Measurements from ENCODE around the gene RNASET2.

RNASET2 gene

GRCh38 chr6:166944666-166945256 lies 11.6 kb downstream of the RNASET2 start:
- no peak for DNase-seq

DNA sequence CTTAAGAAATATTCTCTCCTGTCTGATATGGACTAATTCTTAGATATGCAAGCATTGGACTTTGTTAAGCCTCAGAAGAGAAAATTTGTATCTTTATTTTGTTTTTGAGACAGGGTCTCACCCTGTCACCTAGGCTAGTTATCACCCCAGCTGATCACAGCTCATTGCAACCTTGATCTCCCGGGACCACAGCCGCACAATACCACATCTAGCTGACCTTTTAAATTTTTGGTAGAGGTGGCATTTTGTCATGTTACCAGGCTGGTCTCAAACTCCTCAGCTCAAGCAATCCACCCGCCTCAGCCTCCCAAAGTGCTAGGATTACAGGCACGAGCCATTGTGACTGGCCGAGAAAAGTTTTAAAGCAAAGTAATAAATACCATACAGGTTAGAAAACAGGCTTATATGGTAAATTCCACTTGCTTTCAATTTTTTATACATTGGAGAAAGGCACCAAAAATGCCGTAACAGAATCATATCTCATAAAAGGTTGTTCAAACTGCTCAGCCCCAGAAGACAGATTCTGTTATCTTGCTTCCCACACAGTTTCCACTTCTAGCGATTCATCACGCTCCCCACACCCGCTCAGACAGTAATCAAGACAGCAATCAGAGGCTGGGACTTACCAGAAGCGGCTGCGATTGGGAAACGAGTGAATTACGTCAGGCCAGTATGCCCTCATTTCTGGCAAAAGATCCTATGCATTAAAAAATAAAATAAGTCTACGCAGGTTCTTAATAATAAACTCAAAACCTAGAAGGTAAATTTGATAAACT lies 13.8 kb downstream of the RNASET2 start:
- peak; percentile 61 for DNase-seq

- no peak for DNase-seq
Measured at GRCh38 chr6:166940643-166941068, 15.7 kb downstream of the RNASET2 start.

GRCh38 chr6:166939894-166940293 lies 16.5 kb downstream of the RNASET2 start:
- no peak for DNase-seq

DNA sequence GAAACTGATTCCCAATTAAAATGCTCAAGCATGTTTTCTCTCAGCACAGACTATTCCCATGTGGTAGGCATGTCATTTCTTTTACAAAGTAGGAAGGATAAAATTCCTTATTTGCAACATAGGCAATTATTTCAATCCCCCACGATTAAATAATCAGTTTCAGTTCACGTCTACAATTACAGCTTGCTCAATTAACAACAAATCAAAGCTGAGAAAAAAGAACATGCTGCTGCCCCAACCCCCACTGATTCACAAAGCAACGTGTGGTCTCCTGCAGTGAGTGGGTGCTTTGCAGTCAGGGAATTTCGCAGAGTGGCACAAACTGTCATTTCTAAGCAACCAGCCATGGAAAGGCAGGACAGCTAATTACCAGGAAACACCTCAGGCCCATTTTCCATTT lies 17.0 kb downstream of the RNASET2 start:
- DNase-seq: no peak

GRCh38 chr6:166938704-166939103 lies 17.6 kb downstream of the RNASET2 start:
- no peak for DNase-seq

DNA sequence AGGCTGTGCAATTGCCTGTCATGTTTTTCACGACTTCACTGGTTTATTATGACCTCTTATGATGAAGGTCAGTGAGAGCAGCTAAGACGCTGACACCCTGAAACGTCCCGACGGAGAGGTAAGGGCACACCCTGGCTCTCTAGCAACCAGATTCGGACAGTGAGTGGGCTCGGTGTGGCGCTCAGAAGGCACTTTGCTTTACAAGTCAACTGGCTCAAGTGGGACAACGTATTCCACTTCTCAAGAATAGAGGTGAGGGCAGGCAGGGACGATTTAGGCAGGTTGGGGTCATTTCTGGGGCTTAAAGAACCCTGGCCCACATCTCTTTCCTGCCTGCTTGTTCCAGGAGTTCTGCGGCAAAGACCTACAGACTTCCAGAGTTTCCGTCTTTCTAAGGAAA lies 18.2 kb downstream of the RNASET2 start:
- no peak for DNase-seq

- DNase-seq: no peak
Measured at GRCh38 chr6:166937746-166938145, 18.6 kb downstream of the RNASET2 start.

GRCh38 chr6:166936079-166936787 lies 20.1 kb downstream of the RNASET2 start:
- DNase-seq: no peak

DNA sequence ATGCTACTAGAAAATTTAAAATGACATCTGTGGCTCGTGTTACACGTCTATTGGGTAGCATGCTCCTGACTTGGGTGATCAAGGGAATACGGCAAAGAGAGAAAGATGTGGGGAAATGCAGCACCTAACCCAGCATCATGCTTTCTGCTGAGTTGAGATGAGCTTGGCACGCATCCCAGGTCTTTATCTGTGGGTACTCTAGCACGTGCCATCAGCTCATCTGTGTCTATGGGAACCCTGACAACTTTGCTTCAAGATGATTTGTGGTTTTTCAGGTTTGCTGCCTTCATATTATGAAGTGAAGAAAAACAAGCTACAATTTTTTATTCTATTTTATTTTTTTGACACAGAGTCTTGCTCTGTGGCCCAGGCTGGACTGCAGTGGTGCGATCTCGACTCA lies 21.0 kb downstream of the RNASET2 start:
- no peak for DNase-seq

- DNase-seq: no peak
Measured at GRCh38 chr6:166934174-166934573, 22.2 kb downstream of the RNASET2 start.

DNA sequence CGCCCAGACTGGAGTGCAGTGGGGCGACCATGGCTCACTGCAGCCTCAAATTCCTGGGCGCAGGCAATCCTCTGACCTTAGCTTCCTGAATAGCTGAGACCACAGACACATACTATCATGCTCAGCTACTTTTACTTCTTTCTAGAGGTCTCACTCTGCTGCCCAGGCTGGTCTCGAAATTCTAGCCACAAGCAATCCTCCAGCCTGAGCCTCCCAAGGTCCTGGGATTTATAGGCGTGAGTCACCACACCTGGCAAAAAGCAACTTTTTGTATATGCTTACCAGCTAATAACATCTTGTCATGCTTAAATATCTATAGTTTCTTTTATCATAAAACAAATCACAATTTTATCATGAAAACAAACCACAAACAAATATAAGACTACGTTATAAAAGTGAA lies 23.0 kb downstream of the RNASET2 start:
- DNase-seq: no peak

- no peak for DNase-seq
Measured at GRCh38 chr6:166932616-166933015, 23.7 kb downstream of the RNASET2 start.

- DNase-seq: no peak
Measured at GRCh38 chr6:166932116-166932515, 24.2 kb downstream of the RNASET2 start.

- no peak for DNase-seq
Measured at GRCh38 chr6:166931426-166931970, 24.9 kb downstream of the RNASET2 start.

DNA sequence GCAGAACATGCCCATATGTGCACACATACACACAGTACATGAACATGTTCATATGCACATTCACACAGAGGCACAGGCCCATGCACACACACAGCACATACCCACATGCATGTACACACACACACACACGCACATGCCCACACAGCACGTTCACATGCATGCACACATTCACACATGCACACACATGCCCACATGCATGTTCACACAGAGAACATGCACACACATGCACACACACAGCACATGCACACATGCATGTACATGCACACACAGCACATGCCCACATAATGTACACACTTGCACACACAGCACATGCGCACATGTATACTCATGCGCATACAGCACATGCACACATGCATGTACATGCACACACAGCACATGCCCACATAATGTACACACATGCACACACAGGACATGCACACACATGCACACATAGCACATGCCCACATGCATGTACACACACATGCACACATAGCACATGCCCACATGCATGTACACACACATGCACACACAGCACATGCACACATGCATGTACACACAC lies 25.9 kb downstream of the RNASET2 start:
- no peak for DNase-seq

- DNase-seq: no peak
Measured at GRCh38 chr6:166929542-166930189, 26.7 kb downstream of the RNASET2 start.

GRCh38 chr6:166928644-166929541 lies 27.5 kb downstream of the RNASET2 start:
- no peak for DNase-seq

DNA sequence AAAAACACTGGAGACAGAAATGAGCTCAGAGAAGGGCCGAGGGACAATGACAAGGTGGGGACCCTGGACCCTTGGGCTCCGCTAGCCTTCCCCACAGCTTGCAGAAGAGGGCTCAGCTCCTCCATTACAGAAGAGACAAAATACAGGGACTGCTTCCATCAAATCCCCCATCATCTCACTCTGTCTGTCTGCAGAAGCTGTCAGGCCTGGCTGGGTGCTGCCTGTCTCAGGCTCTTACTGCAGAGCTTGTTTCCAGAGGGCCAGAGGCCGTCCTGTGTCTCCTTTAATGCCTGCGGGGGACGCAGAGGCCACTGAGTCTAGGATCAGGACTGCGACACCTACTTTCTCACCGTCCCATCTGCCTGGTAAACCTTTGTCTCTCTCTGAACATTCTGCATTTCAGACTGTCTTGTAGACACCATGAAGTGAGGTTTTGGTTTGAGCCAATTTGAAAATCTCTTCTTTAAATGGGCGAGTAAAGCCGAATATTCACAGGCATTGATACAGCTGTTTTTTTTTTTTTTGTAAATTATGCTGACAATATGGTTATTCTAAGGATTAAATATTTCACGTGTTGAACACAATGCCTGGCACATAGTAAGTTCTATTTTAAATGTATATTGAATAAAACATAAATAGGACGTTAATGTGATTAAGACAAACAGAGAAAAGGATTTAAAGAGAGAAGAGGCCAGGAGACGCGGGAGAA lies 28.3 kb downstream of the RNASET2 start:
- no peak for DNase-seq

DNA sequence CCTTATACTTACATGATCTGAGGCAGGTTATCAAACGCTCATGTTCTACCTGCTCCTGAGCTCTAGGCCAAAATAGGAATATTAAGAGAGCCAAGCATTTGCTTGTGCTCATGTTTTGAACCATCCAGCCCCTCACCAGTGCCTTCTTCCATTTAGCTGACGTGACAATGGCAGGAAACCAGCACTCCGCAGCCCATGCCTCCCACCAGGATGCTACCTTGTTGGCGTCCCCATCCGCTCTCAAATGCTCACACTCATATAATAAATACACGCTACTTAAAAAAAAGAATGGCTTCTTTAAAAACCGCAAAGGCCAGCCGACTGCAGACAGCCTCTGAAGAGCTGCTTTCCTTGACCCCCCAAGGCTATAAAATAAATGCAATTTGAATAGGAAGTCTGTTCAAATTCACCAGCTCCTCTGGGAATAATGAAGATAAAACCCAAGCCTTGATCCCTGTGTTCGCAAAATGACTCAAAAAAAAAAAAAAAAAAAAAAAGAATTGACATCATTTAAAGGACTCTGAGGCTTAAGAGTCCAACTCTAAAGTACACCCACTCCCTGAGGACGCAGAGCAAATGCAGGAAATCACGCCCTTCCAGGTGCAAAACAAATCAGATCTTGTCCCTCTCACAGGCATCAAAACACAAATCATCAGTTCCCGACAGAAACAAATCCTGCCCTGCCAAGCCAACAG lies 29.0 kb downstream of the RNASET2 start:
- no peak for DNase-seq

DNA sequence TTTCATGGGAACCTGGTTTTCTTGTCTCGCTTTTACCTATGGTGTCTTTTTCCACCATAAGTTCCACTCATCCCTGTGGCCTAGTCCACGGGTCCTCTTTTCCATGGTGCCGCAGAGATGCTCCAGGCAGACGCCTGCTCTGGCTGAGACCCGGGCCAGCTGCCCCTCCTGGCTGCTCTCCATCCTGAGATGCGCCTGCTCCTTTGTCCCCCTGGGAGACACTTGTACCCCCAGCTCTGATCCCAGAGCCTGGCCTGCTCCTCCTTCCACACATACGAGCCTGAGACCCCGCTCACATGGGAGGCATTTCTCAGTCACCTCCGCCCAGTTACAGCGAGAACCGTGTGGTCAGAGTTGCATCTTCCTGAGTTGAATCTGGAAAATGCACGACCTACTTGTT lies 29.6 kb downstream of the RNASET2 start:
- no peak for DNase-seq

Measured in CD4-positive, alpha-beta T cell treated with Interleukin-17A for 1 hour (primary cell).